ENCODE measurements around the gene DLST.
A peak's percentile ranks its signal among the peaks of the same experiment; 100 is the strongest.

DNA sequence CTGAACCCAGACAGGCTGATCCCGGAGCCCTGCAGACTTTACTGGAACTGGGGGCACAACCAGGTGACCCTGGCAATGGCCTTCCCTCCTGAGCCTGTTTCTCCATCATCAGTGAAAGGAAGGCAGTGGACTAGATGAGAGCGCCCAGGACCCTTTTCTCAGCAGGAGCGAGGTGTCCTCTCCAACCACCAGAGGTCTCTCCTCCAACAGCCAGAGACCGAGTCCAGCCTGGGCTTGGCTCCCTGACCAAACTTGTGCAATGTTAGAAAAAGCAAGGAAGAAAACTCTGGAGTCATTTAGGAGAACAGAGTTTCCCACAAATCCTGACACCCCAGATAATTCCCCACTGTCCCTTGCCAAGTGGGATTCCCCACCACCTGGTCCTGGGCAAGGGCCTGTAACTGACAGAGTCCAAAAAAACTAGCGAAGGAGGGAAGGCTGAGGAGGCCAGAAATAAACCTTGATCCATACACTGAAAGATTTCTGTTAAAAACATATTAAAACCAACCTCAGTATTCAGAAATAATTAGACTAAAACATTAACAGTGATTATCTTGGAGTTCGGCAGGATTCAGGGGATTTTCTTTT lies 32.4 kb downstream of the DLST start:
- TF ChIP-seq, protein P1, sequence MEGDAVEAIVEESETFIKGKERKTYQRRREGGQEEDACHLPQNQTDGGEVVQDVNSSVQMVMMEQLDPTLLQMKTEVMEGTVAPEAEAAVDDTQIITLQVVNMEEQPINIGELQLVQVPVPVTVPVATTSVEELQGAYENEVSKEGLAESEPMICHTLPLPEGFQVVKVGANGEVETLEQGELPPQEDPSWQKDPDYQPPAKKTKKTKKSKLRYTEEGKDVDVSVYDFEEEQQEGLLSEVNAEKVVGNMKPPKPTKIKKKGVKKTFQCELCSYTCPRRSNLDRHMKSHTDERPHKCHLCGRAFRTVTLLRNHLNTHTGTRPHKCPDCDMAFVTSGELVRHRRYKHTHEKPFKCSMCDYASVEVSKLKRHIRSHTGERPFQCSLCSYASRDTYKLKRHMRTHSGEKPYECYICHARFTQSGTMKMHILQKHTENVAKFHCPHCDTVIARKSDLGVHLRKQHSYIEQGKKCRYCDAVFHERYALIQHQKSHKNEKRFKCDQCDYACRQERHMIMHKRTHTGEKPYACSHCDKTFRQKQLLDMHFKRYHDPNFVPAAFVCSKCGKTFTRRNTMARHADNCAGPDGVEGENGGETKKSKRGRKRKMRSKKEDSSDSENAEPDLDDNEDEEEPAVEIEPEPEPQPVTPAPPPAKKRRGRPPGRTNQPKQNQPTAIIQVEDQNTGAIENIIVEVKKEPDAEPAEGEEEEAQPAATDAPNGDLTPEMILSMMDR (IDR thresholded peaks at IDR 0.05 in 4 of 5, conservative IDR thresholded peaks at IDR 0.05 in 1 of 5) = peak; percentile 70 to 86 (median 82)
- no peak for TF ChIP-seq POLR2A (IDR thresholded peaks at IDR 0.05)

All from gastrocnemius medialis (tissue), 4 donors.